Caco-2 (cell line): ENCODE measurements around the gene PRDM1. TPM values are rescaled to one million over a fixed set of nuclear protein-coding genes. Genes with fewer than 3 reads are reported as not detected.

Experiments used
- BruUV-seq: library from RNA; stranded (reverse); fragments of 400-500 nt; replicated peaks from 2 replicates; lab custom pipeline; 2021; lab: Mats Ljungman, UMichigan
- CTCF ChIA-PET: fragments of 300-600 bp; sonication (Branson Sonifier 250); formaldehyde crosslinking; loops from one replicate; lab custom pipeline; 2022; ENCODE audit warnings: antibody characterized with exemption; lab: Charles Lee
- POLR2A ChIA-PET: fragments of 300-600 bp; sonication (Branson Sonifier 250); formaldehyde crosslinking; loops from one replicate; lab custom pipeline; 2022; ENCODE audit warnings: antibody characterized with exemption; lab: Charles Lee
- DNase-seq, 2 experiments: peaks; one replicate each; pipeline versions ENCODE4 v3.0.0 to v3.0.0-alpha.2; 2020 to 2022
- H3K27me3 ChIP-seq: replicated peaks from 2 replicates; pipeline ENCODE4 v1.6.0; 2011; ENCODE audit warnings: low read length; ENCODE audit not compliant: control insufficient read depth, insufficient read depth
- H3K36me3 ChIP-seq: 2 replicates; pipeline ENCODE4 v1.5.1; 2011; ENCODE audit warnings: low read length; ENCODE audit not compliant: control insufficient read depth, insufficient read depth
- H3K4me1 ChIP-seq: fragments of 250-450 bp; sonication (Bioruptor Pico); 2 replicates; pipeline ENCODE4 v1.5.1; 2020; ENCODE audit warnings: mild to moderate bottlenecking
- H3K4me3 ChIP-seq: 2 replicates; pipeline ENCODE4 v1.5.1; 2011; ENCODE audit warnings: low read depth, mild to moderate bottlenecking, control low read depth, low read length
- H3K9me3 ChIP-seq: fragments of 250-450 bp; sonication (Bioruptor Pico); 2 replicates; pipeline ENCODE4 v1.5.1; 2020; ENCODE audit warnings: mild to moderate bottlenecking, moderate library complexity
- H3K27ac Mint-ChIP-seq: one replicate; pipeline ENCODE4 v1.8.0; 2022; ENCODE audit warnings: mixed read lengths; ENCODE audit not compliant: unreplicated experiment
- H3K27me3 Mint-ChIP-seq: one replicate; pipeline ENCODE4 v1.8.0; 2022; ENCODE audit warnings: mixed read lengths; ENCODE audit not compliant: insufficient read depth, unreplicated experiment
- H3K36me3 Mint-ChIP-seq: one replicate; pipeline ENCODE4 v1.8.0; 2022; ENCODE audit warnings: mild to moderate bottlenecking, mixed read lengths; ENCODE audit not compliant: insufficient read depth, unreplicated experiment
- H3K4me1 Mint-ChIP-seq: one replicate; pipeline ENCODE4 v1.8.0; 2022; ENCODE audit warnings: low read depth, mixed read lengths; ENCODE audit not compliant: unreplicated experiment
- H3K4me3 Mint-ChIP-seq: one replicate; pipeline ENCODE4 v1.8.0; 2022; ENCODE audit warnings: mild to moderate bottlenecking, moderate library complexity, mixed read lengths; ENCODE audit not compliant: unreplicated experiment
- H3K9me3 Mint-ChIP-seq: one replicate; pipeline ENCODE4 v1.8.0; 2022; ENCODE audit warnings: mixed read lengths; ENCODE audit not compliant: unreplicated experiment
- intact Hi-C: fragments of 100-400 bp; cut with micrococcal nuclease; formaldehyde crosslinking; loops from one replicate; pipeline ENCODE4 v1.10.0; 2022; ENCODE audit not compliant: unreplicated experiment
- total RNA-seq: library from RNA; stranded (reverse); gene quantifications from 2 replicates; pipeline ENCODE4 v1.2.3, GENCODE V29; 2022
- TF ChIP-seq, protein P1 (sequence below), 2 experiments: fragments of 200-600 bp in 1 of 2; IDR thresholded peaks; 1 replicate in 1 of 2; 2 replicates in 1 of 2; pipeline versions ENCODE4 v1.5.1 to v1.8.0; 2011 to 2022; ENCODE audit warnings: antibody characterized with exemption in 1 of 2, control low read depth in 1 of 2, inconsistent platforms in 1 of 2, low read depth in 1 of 2, low read length in 1 of 2, mild to moderate bottlenecking in 1 of 2, moderate library complexity in 1 of 2; ENCODE audit not compliant: insufficient read depth in 1 of 2, severe bottlenecking in 1 of 2, unreplicated experiment in 1 of 2

The PRDM1 gene
- total RNA-seq, 1 experiment from 2014 or later, result 10.4 TPM

DNA sequence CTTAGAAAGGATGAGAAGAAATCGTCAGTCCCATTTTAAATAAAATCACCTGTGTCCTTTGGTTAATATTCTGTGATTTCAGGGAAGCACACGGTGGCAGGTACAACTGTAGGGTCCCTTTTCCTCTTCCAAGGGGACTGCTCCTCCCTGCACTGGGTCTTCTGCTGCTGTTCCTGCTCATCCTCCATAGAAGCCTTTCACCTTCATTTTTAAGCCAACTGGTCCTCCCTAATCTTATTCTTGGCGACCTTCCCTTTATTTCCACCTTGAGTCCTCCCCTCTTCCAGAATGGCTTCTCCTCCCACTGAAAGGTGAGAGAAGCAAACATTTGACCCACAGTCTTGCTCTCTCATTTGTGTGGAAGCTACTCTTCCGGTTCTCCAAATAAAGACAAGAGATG is 4.4 kb upstream of the PRDM1 start:
- no peaks in the 10 kb centered on the region for H3K9me3 Mint-ChIP-seq
- H3K27me3 ChIP-seq, result no peaks in the 10 kb centered on the region
- no peak for DNase-seq
- ChIA-PET CTCF (no interaction called here), POLR2A (no interaction called here)
- H3K27ac Mint-ChIP-seq, result no peak overlapping the region
- TF ChIP-seq, protein P1, sequence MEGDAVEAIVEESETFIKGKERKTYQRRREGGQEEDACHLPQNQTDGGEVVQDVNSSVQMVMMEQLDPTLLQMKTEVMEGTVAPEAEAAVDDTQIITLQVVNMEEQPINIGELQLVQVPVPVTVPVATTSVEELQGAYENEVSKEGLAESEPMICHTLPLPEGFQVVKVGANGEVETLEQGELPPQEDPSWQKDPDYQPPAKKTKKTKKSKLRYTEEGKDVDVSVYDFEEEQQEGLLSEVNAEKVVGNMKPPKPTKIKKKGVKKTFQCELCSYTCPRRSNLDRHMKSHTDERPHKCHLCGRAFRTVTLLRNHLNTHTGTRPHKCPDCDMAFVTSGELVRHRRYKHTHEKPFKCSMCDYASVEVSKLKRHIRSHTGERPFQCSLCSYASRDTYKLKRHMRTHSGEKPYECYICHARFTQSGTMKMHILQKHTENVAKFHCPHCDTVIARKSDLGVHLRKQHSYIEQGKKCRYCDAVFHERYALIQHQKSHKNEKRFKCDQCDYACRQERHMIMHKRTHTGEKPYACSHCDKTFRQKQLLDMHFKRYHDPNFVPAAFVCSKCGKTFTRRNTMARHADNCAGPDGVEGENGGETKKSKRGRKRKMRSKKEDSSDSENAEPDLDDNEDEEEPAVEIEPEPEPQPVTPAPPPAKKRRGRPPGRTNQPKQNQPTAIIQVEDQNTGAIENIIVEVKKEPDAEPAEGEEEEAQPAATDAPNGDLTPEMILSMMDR (IDR thresholded peaks at IDR 0.05; ENCODE audit: insufficient read depth in 1 of 2, low read depth in 1 of 2, low read length in 1 of 2, severe bottlenecking in 1 of 2, unreplicated experiment in 1 of 2), result no peak
- intact Hi-C loops, result loop anchor here (10.0 kb wide), 2 partner anchors 187 to 267 kb away; no protein-coding TSS in a partner anchor
- H3K4me3 Mint-ChIP-seq, result no peak overlapping the region
- H3K9me3 ChIP-seq, result no peaks in the 10 kb centered on the region
- BruUV-seq, result no TSS peak
- no peak overlapping the region for H3K4me3 ChIP-seq
- H3K36me3 ChIP-seq, result no peaks in the 10 kb centered on the region; the same call in 1 of the 2 replicates
- H3K4me1 ChIP-seq, result peaks cover 14% of the 10 kb centered on the region
- H3K27me3 Mint-ChIP-seq, result no peaks in the 10 kb centered on the region
- peaks cover 37% of the 10 kb centered on the region for H3K4me1 Mint-ChIP-seq
- peaks cover 15% of the 10 kb centered on the region for H3K36me3 Mint-ChIP-seq

DNA sequence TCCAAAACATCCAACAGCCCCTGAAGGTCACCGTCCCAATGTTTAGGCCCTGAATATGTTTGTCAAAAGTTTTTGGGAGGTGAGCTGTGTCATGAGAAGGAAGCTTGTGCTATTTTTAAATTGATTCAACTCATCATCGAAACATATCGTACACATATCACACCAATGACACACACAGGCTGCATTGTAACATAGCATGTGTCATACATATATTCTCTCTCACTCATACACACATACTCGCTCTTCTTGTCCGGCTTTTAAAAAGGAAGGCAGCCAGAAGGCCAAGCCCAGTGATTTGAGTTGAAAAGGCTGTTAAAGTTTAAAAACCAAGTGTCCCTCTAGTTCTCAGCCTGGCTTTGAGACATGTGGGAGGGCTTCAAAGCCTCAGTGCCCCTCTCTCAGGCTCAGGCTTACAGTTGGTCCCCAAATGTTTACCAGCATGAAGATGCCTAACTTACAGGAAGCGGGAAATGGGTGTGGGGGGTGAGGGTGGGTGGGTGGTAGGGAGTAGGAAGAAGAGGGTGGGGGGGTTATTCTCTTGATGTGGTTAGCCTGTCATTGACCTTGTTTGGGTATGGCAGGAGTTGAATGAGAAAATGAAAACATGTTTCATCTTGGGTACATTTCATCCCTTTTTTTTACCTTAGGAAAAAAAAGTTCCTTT is 3.3 kb upstream of the PRDM1 start:
- H3K27me3 ChIP-seq, result no peaks in the 10 kb centered on the region
- intact Hi-C loops, result loop anchor here (10.0 kb wide), 2 partner anchors 188 to 268 kb away; no protein-coding TSS in a partner anchor
- Mint-ChIP-seq H3K9me3 (no peaks in the 10 kb centered on the region), H3K27ac (no peak overlapping the region), H3K4me3 (no peak overlapping the region), H3K4me1 (peaks cover 43% of the 10 kb centered on the region), H3K36me3 (peaks cover 13% of the 10 kb centered on the region), H3K27me3 (no peaks in the 10 kb centered on the region)
- H3K36me3 ChIP-seq, result no peaks in the 10 kb centered on the region; the same call in 1 of the 2 replicates
- H3K4me1 ChIP-seq, result peaks cover 18% of the 10 kb centered on the region
- no TSS peak for BruUV-seq
- no peaks in the 10 kb centered on the region for H3K9me3 ChIP-seq
- ChIA-PET CTCF (no interaction called here), POLR2A (no interaction called here)
- TF ChIP-seq, protein P1 (IDR thresholded peaks at IDR 0.05; ENCODE audit: insufficient read depth in 1 of 2, low read depth in 1 of 2, low read length in 1 of 2, severe bottlenecking in 1 of 2, unreplicated experiment in 1 of 2), result no peak
- no peak for DNase-seq
- H3K4me3 ChIP-seq, result no peak overlapping the region

DNA sequence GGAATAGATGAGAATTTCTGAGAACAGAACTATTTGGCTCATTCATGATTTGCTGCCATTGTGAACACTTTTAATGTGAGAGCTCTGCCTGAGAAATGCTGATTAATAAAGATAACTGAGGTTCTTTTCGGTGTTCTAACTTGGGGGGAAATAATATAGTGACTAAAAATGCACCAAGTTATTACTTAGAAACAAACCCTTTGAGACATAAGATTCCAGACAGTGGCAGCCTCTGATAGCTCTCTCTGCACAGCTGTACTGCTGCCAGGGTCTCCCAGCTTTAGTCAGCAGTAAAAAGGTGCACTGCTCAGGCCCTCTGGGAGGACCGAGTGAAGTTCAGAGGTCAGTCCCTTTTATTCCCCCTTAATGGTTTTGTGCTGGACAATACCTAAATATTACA is 2.5 kb upstream of the PRDM1 start:
- no TSS peak for BruUV-seq
- Mint-ChIP-seq H3K4me3 (no peak overlapping the region), H3K36me3 (peaks cover 8% of the 10 kb centered on the region), H3K9me3 (no peaks in the 10 kb centered on the region), H3K27ac (no peak overlapping the region), H3K4me1 (peaks cover 44% of the 10 kb centered on the region), H3K27me3 (no peaks in the 10 kb centered on the region)
- Histone ChIP-seq H3K36me3 (no peaks in the 10 kb centered on the region; the same call in 1 of the 2 replicates), H3K4me1 (peaks cover 18% of the 10 kb centered on the region), H3K9me3 (no peaks in the 10 kb centered on the region), H3K27me3 (no peaks in the 10 kb centered on the region), H3K4me3 (no peak overlapping the region)
- intact Hi-C loops, result loop anchor here (1.0 to 10.0 kb wide), 6 partner anchors 35 to 515 kb away; no protein-coding TSS in a partner anchor
- ChIA-PET CTCF (no interaction called here), POLR2A (no interaction called here)
- DNase-seq, result no peak
- TF ChIP-seq, protein P1 (IDR thresholded peaks at IDR 0.05; ENCODE audit: insufficient read depth in 1 of 2, low read depth in 1 of 2, low read length in 1 of 2, severe bottlenecking in 1 of 2, unreplicated experiment in 1 of 2), result no peak
